PC-3 (cell line): ENCODE measurements around the gene AUTS2.

ENCODE experiments used
- EZH2 ChIP-seq: fragments of 300-600 bp; sonication (generic); IDR thresholded peaks from one replicate; pipeline ENCODE4 v1.6.1; 2017; ENCODE audit warnings: antibody characterized with exemption, mild to moderate bottlenecking, low read length; ENCODE audit not compliant: unreplicated experiment
- EZH2phosphoT487 ChIP-seq: fragments of 300-600 bp; sonication (generic); IDR thresholded peaks from 2 replicates; pipeline ENCODE4 v1.6.1; 2018; ENCODE audit warnings: mild to moderate bottlenecking, antibody characterized with exemption, low read length, borderline replicate concordance
- TF ChIP-seq, protein P1 (sequence below): fragments of 300-600 bp; sonication (generic); conservative IDR thresholded peaks from 2 replicates; pipeline ENCODE4 v1.5.1; 2017; ENCODE audit warnings: antibody characterized with exemption, low read depth, mild to moderate bottlenecking, low read length

DNA sequence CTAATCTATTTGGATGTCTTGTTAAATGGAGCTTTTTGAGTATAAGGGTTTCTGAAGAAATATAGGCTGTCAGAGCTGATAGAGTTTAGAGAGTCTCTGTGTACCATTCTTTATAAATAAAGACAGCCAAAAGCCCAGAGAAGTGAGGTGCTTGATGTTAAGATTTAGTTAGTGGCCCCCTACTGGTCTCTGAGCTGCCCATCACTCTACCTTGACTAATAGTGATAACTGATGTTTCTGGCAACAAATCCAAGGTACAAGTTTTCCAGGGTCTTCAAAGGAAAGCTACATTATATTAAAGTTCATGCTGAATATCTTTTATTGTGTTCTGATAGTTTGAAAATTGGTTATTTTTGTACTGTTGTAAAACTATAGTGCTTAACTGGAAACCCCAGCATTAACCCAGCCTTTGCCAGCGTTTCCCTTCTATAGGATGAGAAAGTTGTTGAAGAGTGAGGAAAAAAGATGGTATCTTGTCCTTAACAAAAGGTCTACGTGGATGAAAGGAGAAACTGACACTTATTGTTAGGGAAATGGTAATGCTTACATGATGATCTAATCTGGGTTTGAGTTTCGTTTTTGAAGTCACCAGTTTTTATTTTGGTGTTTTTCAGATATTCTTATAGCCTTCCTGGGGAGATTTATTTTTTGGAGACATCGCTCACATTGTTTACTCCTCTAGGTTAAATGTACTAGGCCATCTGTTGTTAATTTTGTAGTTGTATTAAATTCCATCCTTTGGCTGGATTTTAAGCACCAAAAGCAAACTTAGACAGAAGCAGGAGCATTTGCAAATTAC, 79.0 kb downstream of the AUTS2 start:
- TF ChIP-seq EZH2 (no peak), EZH2phosphoT487 (no peak)
- TF ChIP-seq, protein P1, sequence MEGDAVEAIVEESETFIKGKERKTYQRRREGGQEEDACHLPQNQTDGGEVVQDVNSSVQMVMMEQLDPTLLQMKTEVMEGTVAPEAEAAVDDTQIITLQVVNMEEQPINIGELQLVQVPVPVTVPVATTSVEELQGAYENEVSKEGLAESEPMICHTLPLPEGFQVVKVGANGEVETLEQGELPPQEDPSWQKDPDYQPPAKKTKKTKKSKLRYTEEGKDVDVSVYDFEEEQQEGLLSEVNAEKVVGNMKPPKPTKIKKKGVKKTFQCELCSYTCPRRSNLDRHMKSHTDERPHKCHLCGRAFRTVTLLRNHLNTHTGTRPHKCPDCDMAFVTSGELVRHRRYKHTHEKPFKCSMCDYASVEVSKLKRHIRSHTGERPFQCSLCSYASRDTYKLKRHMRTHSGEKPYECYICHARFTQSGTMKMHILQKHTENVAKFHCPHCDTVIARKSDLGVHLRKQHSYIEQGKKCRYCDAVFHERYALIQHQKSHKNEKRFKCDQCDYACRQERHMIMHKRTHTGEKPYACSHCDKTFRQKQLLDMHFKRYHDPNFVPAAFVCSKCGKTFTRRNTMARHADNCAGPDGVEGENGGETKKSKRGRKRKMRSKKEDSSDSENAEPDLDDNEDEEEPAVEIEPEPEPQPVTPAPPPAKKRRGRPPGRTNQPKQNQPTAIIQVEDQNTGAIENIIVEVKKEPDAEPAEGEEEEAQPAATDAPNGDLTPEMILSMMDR = no peak
